Measurements from ENCODE around the gene RALGPS1. TPM values are rescaled to one million over a fixed set of nuclear protein-coding genes. Genes with fewer than 3 reads are reported as not detected.

RALGPS1 gene
- total and polyA plus RNA-seq, 2 donors (not counting 1 experiment from before 2014, with no cell fraction given) = 19.7 to 39.9 TPM

DNA sequence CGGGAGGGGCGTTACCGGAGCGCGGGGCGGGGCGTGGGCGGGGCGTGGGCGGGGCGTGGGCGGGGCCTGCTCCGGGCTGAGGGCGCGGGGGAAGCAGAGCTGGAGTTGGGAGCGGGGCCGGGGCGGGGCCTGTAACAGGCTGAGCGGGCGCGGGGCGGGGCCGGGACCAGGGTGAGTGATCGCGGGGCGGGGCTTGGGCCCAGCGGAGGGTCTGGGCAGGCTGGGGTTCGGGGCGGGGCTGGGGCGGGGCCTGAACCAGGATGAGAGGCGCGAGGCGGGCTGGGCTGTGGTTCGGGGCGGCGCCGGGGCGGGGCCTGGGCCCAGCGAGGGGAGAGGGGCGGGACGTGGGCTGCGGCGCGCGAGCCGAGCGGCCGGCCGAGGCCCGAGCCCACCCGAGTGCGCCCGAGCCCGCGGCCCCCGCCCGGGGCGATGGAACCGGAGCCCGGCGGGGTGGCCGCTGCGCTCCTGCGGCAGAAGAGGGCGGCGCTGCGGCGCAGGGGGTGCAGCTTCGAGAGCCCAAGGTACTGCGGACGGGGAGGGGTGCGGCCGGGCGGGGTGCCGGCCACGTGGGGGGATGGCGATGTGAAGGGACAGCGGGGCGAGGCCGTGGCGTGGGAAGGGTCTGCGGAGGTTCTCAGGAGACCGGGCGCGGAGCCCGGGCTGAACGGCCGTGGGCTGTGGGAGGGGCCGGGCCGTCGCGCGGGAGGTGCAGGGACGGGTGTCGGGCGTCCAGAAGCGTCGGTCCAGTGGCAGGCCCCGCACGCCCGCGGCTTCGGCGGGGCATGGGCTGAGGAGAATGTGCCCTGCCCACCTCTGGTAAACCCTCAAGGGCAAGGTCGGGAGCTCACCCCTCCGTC, 310.5 kb downstream of the RALGPS1 start:
- Histone ChIP-seq H3K27me3 (replicated peaks in 1 of 4; ENCODE audit: control extremely low read depth in 1 of 4, control insufficient read depth in 3 of 4, insufficient read depth in 4 of 4, low read length in 3 of 4) (peaks cover 0 to 9% (median 3%) of the 10 kb centered on the region in 4 experiments), H3K79me2 (ENCODE audit: control insufficient read depth, insufficient read depth, low read length) (no peaks in the 10 kb centered on the region), H3K36me3 (replicated peaks in 1 of 2; ENCODE audit: control extremely low read depth in 1 of 2, control insufficient read depth in 1 of 2, extremely low read depth in 1 of 2, insufficient read depth in 2 of 2, low read length in 1 of 2) (no peaks in the 10 kb centered on the region), H3K4me2 (replicated peaks; ENCODE audit: low read depth, low read length, poor library complexity, severe bottlenecking) (peak overlapping the region; percentile 100), H3K9me3 (ENCODE audit: control extremely low read depth in 1 of 3, control insufficient read depth in 2 of 3, insufficient read depth in 1 of 3, low read length in 2 of 3) (peaks cover 0 to 3% (median 0%) of the 10 kb centered on the region in 3 donors), H2AFZ (ENCODE audit: insufficient read depth, low read depth, low read length, poor library complexity, severe bottlenecking) (peak overlapping the region; percentile 93), H3K4me3 (ENCODE audit: control extremely low read depth in 1 of 5, extremely low read depth in 1 of 5, insufficient read depth in 1 of 5, low read depth in 2 of 5, low read length in 4 of 5) (peak overlapping the region in 4 of 5 experiments; percentile 45 to 80 (median 66)), H3K27ac (ENCODE audit: low read length in 2 of 2) (peak overlapping the region in 1 of 2 donors; percentile 39), H3K9ac (ENCODE audit: low read length) (peak overlapping the region; percentile 75), H4K20me1 (ENCODE audit: control insufficient read depth, insufficient read depth, low read length, poor library complexity, severe bottlenecking) (no peaks in the 10 kb centered on the region), H3K4me1 (ENCODE audit: control insufficient read depth in 2 of 2, insufficient read depth in 2 of 2, low read length in 2 of 2) (peaks cover 21 to 33% of the 10 kb centered on the region in 2 donors)
- intact Hi-C loops (cut with micrococcal nuclease) = loop anchor here (1.0 to 2.0 kb wide), 6 partner anchors 20 to 692 kb away; partner anchors contain the start of genes LRSAM1, RPL12, ST6GALNAC4 and TTC16
- peak overlapping the region; percentile 93 for H3K4me3 Mint-ChIP-seq
- ChIA-PET POLR2A (interaction anchor here (0.6 to 3.0 kb wide), 10 partner anchors 10 to 1051 kb away, joined by 3 to 19 read pairs (median 4); partner anchors contain the start of genes GOLGA2, LRSAM1, RPL12 and SLC2A8), CTCF (interaction anchor here (1.5 to 5.1 kb wide), 3 partner anchors 10 to 172 kb away, joined by 6 to 30 read pairs (median 21); partner anchors contain the start of gene SLC2A8)
- ATAC-seq (ENCODE audit: low read depth) (peak; percentile 82), DNase-seq (peak; percentile 91)
- peak overlapping the region; percentile 65 for H3K27ac Mint-ChIP-seq
- H3K9me3 Mint-ChIP-seq (ENCODE audit: insufficient read depth) = no peaks in the 10 kb centered on the region
- H3K27me3 Mint-ChIP-seq = peaks cover 4% of the 10 kb centered on the region
- WGBS (ENCODE audit: insufficient coverage) = under 1% methylated on average over 106 of the region's 106 CpGs
- TF ChIP-seq CTCF (IDR thresholded peaks at IDR 0.05) (no peak), EZH2 (IDR thresholded peaks at IDR 0.05; ENCODE audit: borderline replicate concordance, insufficient read depth, low read depth, low read length, poor library complexity, severe bottlenecking) (no peak)
- H3K4me1 Mint-ChIP-seq = peaks cover 43% of the 10 kb centered on the region

Data from B cell (primary cell).